MM.1S (cell line): ENCODE measurements around the gene GSTT2B.

Source experiments
- CTCF ChIP-seq: fragments of 300-600 bp; sonication (generic); IDR thresholded peaks from 2 replicates; pipeline ENCODE4 v1.5.1; 2016; ENCODE audit warnings: antibody characterized with exemption, low read length, mixed read lengths
- EZH2 ChIP-seq: fragments of 300-600 bp; sonication (generic); optimal IDR thresholded peaks from 2 replicates; pipeline ENCODE3; 2017; ENCODE audit warnings: low read depth, mild to moderate bottlenecking, antibody characterized with exemption, low read length, mixed read lengths
- EZH2phosphoT487 ChIP-seq: fragments of 300-600 bp; sonication (generic); IDR thresholded peaks from 2 replicates; pipeline ENCODE4 v1.6.1; 2018; ENCODE audit warnings: antibody characterized with exemption, low read length

- TF ChIP-seq CTCF (no peak), EZH2 (no peak), EZH2phosphoT487 (no peak)
Measured at GRCh38 chr22:23908587-23909205, 52.3 kb downstream of the GSTT2B start.
